NCI-H1105 treated with DMSO at 0.1 percent for 48 hours (cell line): Measurements from ENCODE around the gene TM9SF4.
"Not testable (repeated sequence)": the region's sequence is repeated elsewhere in the genome, so short reads cannot be mapped to it uniquely, and the experiment has no call there.

ENCODE experiments used
- DNase-seq: peaks from one replicate; lab custom pipeline; 2025; lab: John Stamatoyannopoulos, UW

TM9SF4 gene

GRCh38 chr20:32155017-32155981 lies 45.8 kb downstream of the TM9SF4 start:
- peak; percentile 88 for DNase-seq

- DNase-seq, result no peak
These were observed 48.1 kb downstream of the TM9SF4 start for GRCh38 chr20:32157611-32158010.

GRCh38 chr20:32158351-32158750 lies 48.8 kb downstream of the TM9SF4 start:
- no peak for DNase-seq

GRCh38 chr20:32158943-32159660 lies 49.6 kb downstream of the TM9SF4 start:
- DNase-seq, result no peak

GRCh38 chr20:32159766-32160221 lies 50.3 kb downstream of the TM9SF4 start:
- no peak for DNase-seq

- DNase-seq, result no peak
These were observed 50.8 kb downstream of the TM9SF4 start for GRCh38 chr20:32160341-32160740.

GRCh38 chr20:32162351-32162750 lies 52.8 kb downstream of the TM9SF4 start:
- no peak for DNase-seq

GRCh38 chr20:32163951-32164350 lies 54.4 kb downstream of the TM9SF4 start:
- no peak for DNase-seq

- DNase-seq, result no peak
These were observed 55.6 kb downstream of the TM9SF4 start for GRCh38 chr20:32164984-32165735.

- no peak for DNase-seq
These were observed 56.5 kb downstream of the TM9SF4 start for GRCh38 chr20:32165836-32166545.

- DNase-seq, result no peak
These were observed 58.0 kb downstream of the TM9SF4 start for GRCh38 chr20:32167552-32167951.

GRCh38 chr20:32168184-32168910 lies 58.8 kb downstream of the TM9SF4 start:
- peak; percentile 4 for DNase-seq

- DNase-seq, result not testable (repeated sequence)
These were observed 68.2 kb downstream of the TM9SF4 start for GRCh38 chr20:32177696-32178095.

GRCh38 chr20:32179515-32179914 lies 70.0 kb downstream of the TM9SF4 start:
- DNase-seq, result no peak

- DNase-seq, result no peak
These were observed 70.4 kb downstream of the TM9SF4 start for GRCh38 chr20:32179934-32180333.

- DNase-seq, result no peak
These were observed 72.1 kb downstream of the TM9SF4 start for GRCh38 chr20:32181606-32182005.

GRCh38 chr20:32183947-32184635 lies 74.6 kb downstream of the TM9SF4 start:
- no peak for DNase-seq

- no peak for DNase-seq
These were observed 75.6 kb downstream of the TM9SF4 start for GRCh38 chr20:32184961-32185603.

- DNase-seq, result no peak
These were observed 77.0 kb downstream of the TM9SF4 start for GRCh38 chr20:32186506-32186905.
